ENCODE results near the gene COLQ.

The COLQ gene

DNA sequence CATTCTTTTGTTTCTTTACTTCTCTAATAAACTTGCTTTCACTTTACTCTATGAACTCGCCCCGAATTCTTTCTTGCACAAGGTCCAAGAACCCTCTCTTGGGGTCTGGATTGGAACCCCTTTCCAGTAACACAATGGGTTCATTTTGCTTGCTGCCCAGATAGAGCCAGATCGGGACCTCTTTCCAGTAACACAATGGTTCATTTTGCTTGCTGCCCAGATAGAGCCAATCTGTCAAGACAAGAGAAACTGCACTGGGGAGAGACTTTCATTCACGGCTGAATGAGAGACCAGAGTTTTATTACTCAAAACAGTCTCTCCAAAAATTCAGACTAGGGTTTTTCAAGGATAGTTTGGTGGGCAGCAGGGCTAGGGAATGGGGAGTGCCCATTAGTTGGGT lies 119.6 kb downstream of the COLQ start:
- H3K9me3 ChIP-seq (ENCODE audit: control insufficient read depth, low read length) = no peaks in the 10 kb centered on the region
- H3K4me3 ChIP-seq (ENCODE audit: low read length) = no peak overlapping the region
- no peaks in the 10 kb centered on the region for H3K4me1 ChIP-seq (ENCODE audit: control insufficient read depth, insufficient read depth, low read length)
- H3K36me3 ChIP-seq (ENCODE audit: control insufficient read depth, insufficient read depth, low read length) = no peaks in the 10 kb centered on the region
- H3K27me3 ChIP-seq (ENCODE audit: control insufficient read depth, insufficient read depth, low read length) = no peaks in the 10 kb centered on the region
- no peak overlapping the region for H3K9ac ChIP-seq (ENCODE audit: low read length)
